Activated CD4-positive, alpha-beta T cell treated with anti-CD3 and anti-CD28 coated beads for 36 hours (primary cell): Measurements from ENCODE around the gene RPS6KA3. TPM values are rescaled to one million over a fixed set of nuclear protein-coding genes. Genes with fewer than 3 reads are reported as not detected.

Experiments
- ATAC-seq: fragments of 200-7000 bp; cut with Tn5 transposase; one replicate; pipeline ENCODE4 v1.10.0; 2021; ENCODE audit warnings: mild to moderate bottlenecking, moderate library complexity
- CTCF ChIA-PET: fragments of 350-600 bp; sonication (Branson Sonifier 250); formaldehyde crosslinking; loops from one replicate; lab custom pipeline; 2021; ENCODE audit warnings: antibody characterized with exemption; lab: Charles Lee
- POLR2A ChIA-PET: fragments of 350-600 bp; sonication (Branson Sonifier 250); formaldehyde crosslinking; loops from one replicate; lab custom pipeline; 2021; ENCODE audit warnings: antibody characterized with exemption, inconsistent platforms; lab: Charles Lee
- DNase-seq: peaks from one replicate; pipeline ENCODE4 v3.0.0-alpha.2; 2020
- H3K27ac Mint-ChIP-seq: one replicate; pipeline ENCODE4 v1.8.0; 2021; ENCODE audit warnings: mixed read lengths
- H3K27me3 Mint-ChIP-seq: one replicate; pipeline ENCODE4 v1.8.0; 2021; ENCODE audit warnings: mixed read lengths
- H3K36me3 Mint-ChIP-seq: one replicate; pipeline ENCODE4 v1.8.0; 2021; ENCODE audit warnings: low read depth, mixed read lengths
- H3K4me1 Mint-ChIP-seq: one replicate; pipeline ENCODE4 v1.8.0; 2021; ENCODE audit warnings: mixed read lengths
- H3K4me3 Mint-ChIP-seq: one replicate; pipeline ENCODE4 v1.8.0; 2021; ENCODE audit warnings: mild to moderate bottlenecking, moderate library complexity, mixed read lengths
- H3K9me3 Mint-ChIP-seq: one replicate; pipeline ENCODE4 v1.8.0; 2021; ENCODE audit warnings: low read depth, mixed read lengths
- intact Hi-C, 2 experiments: fragments of 100-400 bp; cut with DNase I in 1 of 2; cut with micrococcal nuclease in 1 of 2; formaldehyde crosslinking; loops; one replicate each; pipeline versions ENCODE4 v1.14.2 to v1.15.1; 2022 to 2024; cut with DNase I, micrococcal nuclease
- total RNA-seq, 2 experiments: library from RNA; stranded (reverse); gene quantifications; one replicate each; pipeline ENCODE4 v1.2.3, GENCODE V29; 2021

The RPS6KA3 gene
- total RNA-seq, 2 experiments from 2014 or later: 40.7 to 41.5 TPM

GRCh38 chrX:20237864-20238263, 28.8 kb downstream of the RPS6KA3 start:
- ChIA-PET POLR2A (no interaction called here), CTCF (interaction anchor here (1.5 to 1.7 kb wide), 2 partner anchors 9 to 15 kb away, joined by 5 read pairs; no protein-coding TSS in a partner anchor)
- Mint-ChIP-seq H3K9me3 (peaks cover 8% of the 10 kb centered on the region), H3K4me3 (no peak overlapping the region), H3K4me1 (peaks cover 33% of the 10 kb centered on the region), H3K27ac (no peak overlapping the region), H3K36me3 (peaks cover 36% of the 10 kb centered on the region), H3K27me3 (no peaks in the 10 kb centered on the region)
- ATAC-seq (peak; percentile 76), DNase-seq (no peak)
- intact Hi-C loops: no loop called here

- POLR2A ChIA-PET: no interaction called here
- ATAC-seq: no peak
- intact Hi-C loops: no loop called here
- Mint-ChIP-seq H3K4me3 (no peak overlapping the region), H3K27me3 (no peaks in the 10 kb centered on the region), H3K9me3 (peaks cover 6% of the 10 kb centered on the region), H3K4me1 (peaks cover 30% of the 10 kb centered on the region), H3K36me3 (peaks cover 33% of the 10 kb centered on the region), H3K27ac (no peak overlapping the region)
- CTCF ChIA-PET: no interaction called here
- no peak for DNase-seq
Measured at GRCh38 chrX:20235755-20236154, 31.0 kb downstream of the RPS6KA3 start.

- Mint-ChIP-seq H3K27ac (no peak overlapping the region), H3K27me3 (no peaks in the 10 kb centered on the region), H3K4me1 (peaks cover 26% of the 10 kb centered on the region), H3K9me3 (peaks cover 6% of the 10 kb centered on the region), H3K4me3 (no peak overlapping the region), H3K36me3 (peaks cover 37% of the 10 kb centered on the region)
- no peak for DNase-seq
- ChIA-PET CTCF (no interaction called here), POLR2A (no interaction called here)
- intact Hi-C loops: no loop called here
- no peak for ATAC-seq
Measured at GRCh38 chrX:20233336-20233735, 33.4 kb downstream of the RPS6KA3 start.

- H3K4me1 Mint-ChIP-seq: peaks cover 20% of the 10 kb centered on the region
- no peak overlapping the region for H3K4me3 Mint-ChIP-seq
- no peak overlapping the region for H3K27ac Mint-ChIP-seq
- intact Hi-C loops: no loop called here
- H3K27me3 Mint-ChIP-seq: no peaks in the 10 kb centered on the region
- ChIA-PET CTCF (no interaction called here), POLR2A (no interaction called here)
- H3K9me3 Mint-ChIP-seq: peaks cover 5% of the 10 kb centered on the region
- ATAC-seq (no peak), DNase-seq (no peak)
- peaks cover 36% of the 10 kb centered on the region for H3K36me3 Mint-ChIP-seq
Measured at GRCh38 chrX:20231598-20231997, 35.1 kb downstream of the RPS6KA3 start.

GRCh38 chrX:20230406-20230805, 36.3 kb downstream of the RPS6KA3 start:
- CTCF ChIA-PET: no interaction called here
- Mint-ChIP-seq H3K36me3 (peaks cover 30% of the 10 kb centered on the region), H3K4me3 (no peak overlapping the region), H3K27me3 (no peaks in the 10 kb centered on the region), H3K27ac (peak overlapping the region; percentile 29), H3K4me1 (peaks cover 26% of the 10 kb centered on the region), H3K9me3 (peaks cover 1% of the 10 kb centered on the region)
- no peak for DNase-seq
- intact Hi-C loops: no loop called here
- no peak for ATAC-seq
- POLR2A ChIA-PET: no interaction called here

GRCh38 chrX:20229155-20229554, 37.6 kb downstream of the RPS6KA3 start:
- ChIA-PET CTCF (interaction anchor here (1.7 to 1.8 kb wide), 2 partner anchors 9 to 23 kb away, joined by 5 read pairs; no protein-coding TSS in a partner anchor), POLR2A (no interaction called here)
- peaks cover 33% of the 10 kb centered on the region for H3K36me3 Mint-ChIP-seq
- H3K27ac Mint-ChIP-seq: no peak overlapping the region
- no peak for ATAC-seq
- H3K4me3 Mint-ChIP-seq: no peak overlapping the region
- intact Hi-C loops: loop anchor here in 1 of 2 experiments (5.0 kb wide), 1 partner anchor 368 kb away; no protein-coding TSS in a partner anchor
- no peaks in the 10 kb centered on the region for H3K9me3 Mint-ChIP-seq
- H3K4me1 Mint-ChIP-seq: peaks cover 35% of the 10 kb centered on the region
- H3K27me3 Mint-ChIP-seq: no peaks in the 10 kb centered on the region
- no peak for DNase-seq

GRCh38 chrX:20228245-20228644, 38.5 kb downstream of the RPS6KA3 start:
- CTCF ChIA-PET: interaction anchor here (1.7 to 1.8 kb wide), 2 partner anchors 10 to 24 kb away, joined by 5 read pairs; no protein-coding TSS in a partner anchor
- Mint-ChIP-seq H3K36me3 (peaks cover 29% of the 10 kb centered on the region), H3K4me1 (peaks cover 37% of the 10 kb centered on the region)

GRCh38 chrX:20227116-20227515, 39.6 kb downstream of the RPS6KA3 start:
- Mint-ChIP-seq H3K9me3 (no peaks in the 10 kb centered on the region), H3K27ac (no peak overlapping the region), H3K36me3 (peaks cover 23% of the 10 kb centered on the region), H3K4me1 (peaks cover 40% of the 10 kb centered on the region), H3K4me3 (no peak overlapping the region), H3K27me3 (no peaks in the 10 kb centered on the region)
- CTCF ChIA-PET: no interaction called here
- POLR2A ChIA-PET: no interaction called here
- intact Hi-C loops: loop anchor here in 1 of 2 experiments (5.0 kb wide), 1 partner anchor 370 kb away; no protein-coding TSS in a partner anchor
- DNase-seq (no peak), ATAC-seq (no peak)

More at GRCh38 chrX:20228245-20228644, 38.5 kb downstream of the RPS6KA3 start:
- H3K4me3 Mint-ChIP-seq: no peak overlapping the region
- DNase-seq (no peak), ATAC-seq (no peak)
- intact Hi-C loops: loop anchor here in 1 of 2 experiments (5.0 kb wide), 1 partner anchor 369 kb away; no protein-coding TSS in a partner anchor
- H3K27ac Mint-ChIP-seq: peak overlapping the region; percentile 37
- H3K27me3 Mint-ChIP-seq: no peaks in the 10 kb centered on the region
- POLR2A ChIA-PET: no interaction called here
- no peaks in the 10 kb centered on the region for H3K9me3 Mint-ChIP-seq

- no peaks in the 10 kb centered on the region for H3K9me3 Mint-ChIP-seq
Measured at GRCh38 chrX:20225488-20225833, 41.2 kb downstream of the RPS6KA3 start.

GRCh38 chrX:20224814-20225487, 41.8 kb downstream of the RPS6KA3 start:
- H3K4me1 Mint-ChIP-seq: peaks cover 42% of the 10 kb centered on the region
- ChIA-PET POLR2A (interaction anchor here (0.8 kb wide), 1 partner anchor 175 kb away, joined by 8 read pairs; no protein-coding TSS in a partner anchor), CTCF (interaction anchor here (0.7 kb wide), 1 partner anchor 93 kb away, joined by 3 read pairs; no protein-coding TSS in a partner anchor)
- no peak overlapping the region for H3K4me3 Mint-ChIP-seq
- intact Hi-C loops: loop anchor here (1.0 to 5.0 kb wide), 4 partner anchors 40 to 372 kb away; no protein-coding TSS in a partner anchor
- no peaks in the 10 kb centered on the region for H3K27me3 Mint-ChIP-seq
- peaks cover 17% of the 10 kb centered on the region for H3K36me3 Mint-ChIP-seq
- peak; percentile 16 for DNase-seq
- peak overlapping the region; percentile 55 for H3K27ac Mint-ChIP-seq
- peak; percentile 96 for ATAC-seq
- H3K9me3 Mint-ChIP-seq: no peaks in the 10 kb centered on the region

More at GRCh38 chrX:20225488-20225833, 41.2 kb downstream of the RPS6KA3 start:
- ChIA-PET CTCF (no interaction called here), POLR2A (interaction anchor here (0.8 kb wide), 1 partner anchor 174 kb away, joined by 8 read pairs; no protein-coding TSS in a partner anchor)
- DNase-seq: no peak
- H3K4me3 Mint-ChIP-seq: no peak overlapping the region
- peak overlapping the region; percentile 55 for H3K27ac Mint-ChIP-seq
- peaks cover 21% of the 10 kb centered on the region for H3K36me3 Mint-ChIP-seq
- no peak for ATAC-seq
- H3K27me3 Mint-ChIP-seq: no peaks in the 10 kb centered on the region
- H3K4me1 Mint-ChIP-seq: peaks cover 42% of the 10 kb centered on the region
- intact Hi-C loops: loop anchor here (1.0 to 5.0 kb wide), 3 partner anchors 39 to 372 kb away; no protein-coding TSS in a partner anchor

- Mint-ChIP-seq H3K36me3 (peaks cover 6% of the 10 kb centered on the region), H3K9me3 (no peaks in the 10 kb centered on the region), H3K27me3 (no peaks in the 10 kb centered on the region), H3K4me1 (peaks cover 52% of the 10 kb centered on the region), H3K27ac (no peak overlapping the region), H3K4me3 (no peak overlapping the region)
- DNase-seq (no peak), ATAC-seq (no peak)
- intact Hi-C loops: no loop called here
- ChIA-PET POLR2A (no interaction called here), CTCF (no interaction called here)
Measured at GRCh38 chrX:20221902-20222301, 44.8 kb downstream of the RPS6KA3 start.
